HepG2 (cell line): ENCODE results near the gene BRCA1. TPM values are rescaled to one million over a fixed set of nuclear protein-coding genes. Genes with fewer than 3 reads are reported as not detected.

Source experiments
- AGO1 ChIP-seq: fragments of 200-400 bp; formaldehyde crosslinking; IDR thresholded peaks from 2 replicates; pipeline ENCODE4 v1.6.1; 2017; ENCODE audit warnings: mild to moderate bottlenecking, low read depth, low read length, moderate library complexity; ENCODE audit not compliant: poor library complexity, severe bottlenecking
- CREM ChIP-seq, 2 experiments: sonication (generic) in 1 of 2; formaldehyde crosslinking in 1 of 2; IDR thresholded peaks; 2 replicates each; pipeline versions ENCODE4 v1.4.0 to v1.6.1; 2016 to 2020; ENCODE audit warnings: antibody characterized with exemption in 1 of 2, mild to moderate bottlenecking in 1 of 2, missing genetic modification reagents in 1 of 2
- FOXJ3 ChIP-seq: sonication (generic); formaldehyde crosslinking; IDR thresholded peaks from 2 replicates; pipeline ENCODE4 v1.4.0; 2020; ENCODE audit warnings: missing genetic modification reagents, mild to moderate bottlenecking, borderline replicate concordance
- HOXA5 ChIP-seq: sonication (generic); formaldehyde crosslinking; IDR thresholded peaks from 2 replicates; pipeline ENCODE4 v1.4.0; 2020; ENCODE audit warnings: missing genetic modification reagents
- KDM4B ChIP-seq: sonication (generic); formaldehyde crosslinking; IDR thresholded peaks from 2 replicates; pipeline ENCODE4 v1.4.0; 2020; ENCODE audit warnings: missing genetic modification reagents
- NKX3-1 ChIP-seq: sonication (generic); formaldehyde crosslinking; IDR thresholded peaks from 2 replicates; pipeline ENCODE4 v1.5.0; 2020; ENCODE audit warnings: missing genetic modification reagents
- NR2F2 ChIP-seq: IDR thresholded peaks from 2 replicates; pipeline ENCODE4 v1.6.1; 2012; ENCODE audit warnings: low read depth, inconsistent platforms, borderline replicate concordance
- POLR2AphosphoS5 ChIP-seq: IDR thresholded peaks from 2 replicates; pipeline ENCODE4 v1.6.1; 2012; ENCODE audit warnings: low read depth, low read length
- RAD21 ChIP-seq: fragments of 450-650 bp; formaldehyde crosslinking; IDR thresholded peaks from 2 replicates; pipeline ENCODE4 v1.5.0; 2020; ENCODE audit warnings: mild to moderate bottlenecking
- RFX1 ChIP-seq: fragments of 450-650 bp; IDR thresholded peaks from 2 replicates; pipeline ENCODE4 v1.6.1; 2017
- SALL2 ChIP-seq: sonication (generic); formaldehyde crosslinking; IDR thresholded peaks from 2 replicates; pipeline ENCODE4 v1.8.1; 2023; ENCODE audit warnings: mild to moderate bottlenecking, missing genetic modification reagents, inconsistent platforms
- SNAPC2 ChIP-seq: sonication (generic); formaldehyde crosslinking; IDR thresholded peaks from 2 replicates; pipeline ENCODE4 v1.8.1; 2022; ENCODE audit warnings: mild to moderate bottlenecking, missing genetic modification reagents
- TAF15 ChIP-seq: fragments of 200-400 bp; formaldehyde crosslinking; IDR thresholded peaks from one replicate; pipeline ENCODE4 v1.6.1; 2018; ENCODE audit warnings: mild to moderate bottlenecking, low read depth, low read length; ENCODE audit not compliant: poor library complexity, severe bottlenecking
- ZIK1 ChIP-seq: sonication (generic); formaldehyde crosslinking; IDR thresholded peaks from 2 replicates; pipeline ENCODE4 v1.5.0; 2020; ENCODE audit warnings: mild to moderate bottlenecking, low read depth, missing genetic modification reagents, borderline replicate concordance
- ZNF263 ChIP-seq: sonication (generic); formaldehyde crosslinking; IDR thresholded peaks from 2 replicates; pipeline ENCODE4 v1.4.0; 2020; ENCODE audit warnings: missing genetic modification reagents
- ZNF274 ChIP-seq: sonication (generic); formaldehyde crosslinking; IDR thresholded peaks from 2 replicates; pipeline ENCODE4 v1.5.1; 2020; ENCODE audit warnings: mild to moderate bottlenecking, missing genetic modification reagents
- ZNF383 ChIP-seq: sonication (generic); formaldehyde crosslinking; IDR thresholded peaks from 2 replicates; pipeline ENCODE4 v1.4.0; 2020; ENCODE audit warnings: missing genetic modification reagents, mild to moderate bottlenecking, borderline replicate concordance
- ZNF432 ChIP-seq: sonication (generic); formaldehyde crosslinking; IDR thresholded peaks from 2 replicates; pipeline ENCODE4 v1.5.0; 2020; ENCODE audit warnings: missing genetic modification reagents, mild to moderate bottlenecking, borderline replicate concordance
- ZNF772 ChIP-seq: sonication (generic); formaldehyde crosslinking; IDR thresholded peaks from 2 replicates; pipeline ENCODE4 v1.5.0; 2020; ENCODE audit warnings: mild to moderate bottlenecking, missing genetic modification reagents
- ZNF883 ChIP-seq: sonication (generic); formaldehyde crosslinking; IDR thresholded peaks from 2 replicates; pipeline ENCODE4 v1.5.1; 2020; ENCODE audit warnings: mild to moderate bottlenecking, missing genetic modification reagents; ENCODE audit errors: not compliant biosample characterization
- polyA plus RNA-seq, 8 experiments: library from polyadenylated mRNA; depleted of rRNA in 3 of 8; stranded (reverse) in 7 of 8; unstranded in 1 of 8; fragments of >200 nt; fragmentation: Illumina TruSeq in 4 of 8; extraction: Trizol in 4 of 8; gene quantifications; 2 replicates each; pipeline versions ENCODE4 v1.2.1 to v1.2.3, GENCODE V29; 2011 to 2016; ENCODE audit warnings: low read depth in 4 of 8, missing spikeins in 1 of 8, mixed read lengths in 1 of 8; ENCODE audit not compliant: insufficient read depth in 1 of 8
- total RNA-seq, 5 experiments: library from RNA; depleted of rRNA; stranded (reverse); fragments of >200 nt; fragmentation: Illumina TruSeq; extraction: Trizol; gene quantifications; 2 replicates each; pipeline ENCODE4 v1.2.3, GENCODE V29; 2016; ENCODE audit warnings: low read depth in 1 of 5
- TF ChIP-seq, protein P1 (sequence below): sonication (generic); formaldehyde crosslinking; IDR thresholded peaks from 2 replicates; pipeline ENCODE4 v1.4.0; 2020; ENCODE audit warnings: mild to moderate bottlenecking, low read depth, missing genetic modification reagents
- TF ChIP-seq, protein P2 (sequence below): sonication (generic); formaldehyde crosslinking; IDR thresholded peaks from 2 replicates; pipeline ENCODE4 v1.4.0; 2020; ENCODE audit warnings: mild to moderate bottlenecking, missing genetic modification reagents, borderline replicate concordance
- TF ChIP-seq, protein P3 (sequence below): sonication (generic); formaldehyde crosslinking; IDR thresholded peaks from 2 replicates; pipeline ENCODE4 v1.8.0; 2022; ENCODE audit warnings: low read depth, missing genetic modification reagents

The BRCA1 gene
- total and polyA plus RNA-seq, 2 of the 13 experiments (the other 11 are each of a cell fraction or from before 2014, with no cell fraction given): 13.3 to 37.5 TPM

DNA sequence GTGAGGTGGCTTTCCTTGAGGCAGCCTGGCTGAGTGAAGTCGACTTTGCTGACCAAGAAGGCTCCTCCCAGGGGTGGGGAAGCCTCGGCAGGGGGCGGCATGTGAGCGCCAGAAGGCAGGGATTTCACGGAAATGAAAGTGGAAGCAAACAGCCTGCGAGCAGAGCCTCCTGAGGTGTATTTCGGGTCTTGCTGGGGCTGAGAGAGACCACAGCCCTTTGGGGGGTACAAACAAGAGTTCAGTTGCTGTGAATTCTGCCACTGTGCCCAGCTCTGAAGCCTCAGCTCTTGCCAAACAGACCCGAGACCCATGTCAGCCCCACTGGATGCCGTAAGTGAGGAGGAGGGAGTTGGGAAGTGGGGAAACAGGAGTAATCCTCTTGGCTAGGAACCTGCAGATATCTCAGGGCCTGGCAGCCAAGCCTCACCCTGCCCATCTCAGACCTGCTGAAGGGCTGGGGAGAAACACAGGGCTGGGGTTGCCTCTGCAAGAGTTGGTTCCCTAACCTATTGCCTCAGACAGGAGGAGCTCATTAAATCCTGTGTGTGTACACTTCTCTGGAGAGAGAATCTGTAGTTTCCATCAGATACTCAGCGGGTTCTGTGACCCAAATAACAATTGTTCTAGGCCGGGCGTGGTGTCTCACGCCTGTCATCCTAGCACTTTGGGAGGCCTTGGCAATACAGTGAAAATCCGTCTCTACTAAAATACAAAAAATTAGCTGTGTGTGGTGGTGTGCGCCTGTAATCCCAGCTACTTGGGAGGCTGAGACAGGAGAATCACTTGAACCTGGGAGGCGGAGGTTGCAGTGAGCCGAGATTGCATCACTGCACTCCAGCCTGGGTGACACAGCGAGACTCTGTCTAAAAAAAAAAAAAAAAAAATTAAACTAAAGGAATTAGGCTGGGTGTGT lies 118.3 kb downstream of the BRCA1 start, which contains the start of gene IFI35 (continued):
- TF ChIP-seq, protein P1, sequence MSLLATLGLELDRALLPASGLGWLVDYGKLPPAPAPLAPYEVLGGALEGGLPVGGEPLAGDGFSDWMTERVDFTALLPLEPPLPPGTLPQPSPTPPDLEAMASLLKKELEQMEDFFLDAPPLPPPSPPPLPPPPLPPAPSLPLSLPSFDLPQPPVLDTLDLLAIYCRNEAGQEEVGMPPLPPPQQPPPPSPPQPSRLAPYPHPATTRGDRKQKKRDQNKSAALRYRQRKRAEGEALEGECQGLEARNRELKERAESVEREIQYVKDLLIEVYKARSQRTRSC (CRISPR knock-in tag): no peak
- TF ChIP-seq POLR2AphosphoS5: peak; percentile 74
- TF ChIP-seq NKX3-1 (CRISPR knock-in tag): no peak
- TF ChIP-seq HOXA5 (CRISPR knock-in tag): peak; percentile 90
- no peak for TF ChIP-seq ZNF883 (CRISPR knock-in tag)
- no peak for TF ChIP-seq ZNF383
- peak; percentile 69; the same call in 1 of the 2 replicates for TF ChIP-seq ZNF772
- TF ChIP-seq ZNF432 (CRISPR knock-in tag): no peak
- TF ChIP-seq CREM (IDR thresholded peaks at IDR 0.05): peak; percentile 6; the same call in 1 of the 2 replicates
- TF ChIP-seq CREM (CRISPR knock-in tag; IDR thresholded peaks at IDR 0.05): no peak
- TF ChIP-seq TAF15: no peak
- no peak for TF ChIP-seq FOXJ3
- TF ChIP-seq KDM4B (CRISPR knock-in tag): no peak
- peak; percentile 88 for TF ChIP-seq RAD21 (CRISPR knock-in tag)
- TF ChIP-seq, protein P2, sequence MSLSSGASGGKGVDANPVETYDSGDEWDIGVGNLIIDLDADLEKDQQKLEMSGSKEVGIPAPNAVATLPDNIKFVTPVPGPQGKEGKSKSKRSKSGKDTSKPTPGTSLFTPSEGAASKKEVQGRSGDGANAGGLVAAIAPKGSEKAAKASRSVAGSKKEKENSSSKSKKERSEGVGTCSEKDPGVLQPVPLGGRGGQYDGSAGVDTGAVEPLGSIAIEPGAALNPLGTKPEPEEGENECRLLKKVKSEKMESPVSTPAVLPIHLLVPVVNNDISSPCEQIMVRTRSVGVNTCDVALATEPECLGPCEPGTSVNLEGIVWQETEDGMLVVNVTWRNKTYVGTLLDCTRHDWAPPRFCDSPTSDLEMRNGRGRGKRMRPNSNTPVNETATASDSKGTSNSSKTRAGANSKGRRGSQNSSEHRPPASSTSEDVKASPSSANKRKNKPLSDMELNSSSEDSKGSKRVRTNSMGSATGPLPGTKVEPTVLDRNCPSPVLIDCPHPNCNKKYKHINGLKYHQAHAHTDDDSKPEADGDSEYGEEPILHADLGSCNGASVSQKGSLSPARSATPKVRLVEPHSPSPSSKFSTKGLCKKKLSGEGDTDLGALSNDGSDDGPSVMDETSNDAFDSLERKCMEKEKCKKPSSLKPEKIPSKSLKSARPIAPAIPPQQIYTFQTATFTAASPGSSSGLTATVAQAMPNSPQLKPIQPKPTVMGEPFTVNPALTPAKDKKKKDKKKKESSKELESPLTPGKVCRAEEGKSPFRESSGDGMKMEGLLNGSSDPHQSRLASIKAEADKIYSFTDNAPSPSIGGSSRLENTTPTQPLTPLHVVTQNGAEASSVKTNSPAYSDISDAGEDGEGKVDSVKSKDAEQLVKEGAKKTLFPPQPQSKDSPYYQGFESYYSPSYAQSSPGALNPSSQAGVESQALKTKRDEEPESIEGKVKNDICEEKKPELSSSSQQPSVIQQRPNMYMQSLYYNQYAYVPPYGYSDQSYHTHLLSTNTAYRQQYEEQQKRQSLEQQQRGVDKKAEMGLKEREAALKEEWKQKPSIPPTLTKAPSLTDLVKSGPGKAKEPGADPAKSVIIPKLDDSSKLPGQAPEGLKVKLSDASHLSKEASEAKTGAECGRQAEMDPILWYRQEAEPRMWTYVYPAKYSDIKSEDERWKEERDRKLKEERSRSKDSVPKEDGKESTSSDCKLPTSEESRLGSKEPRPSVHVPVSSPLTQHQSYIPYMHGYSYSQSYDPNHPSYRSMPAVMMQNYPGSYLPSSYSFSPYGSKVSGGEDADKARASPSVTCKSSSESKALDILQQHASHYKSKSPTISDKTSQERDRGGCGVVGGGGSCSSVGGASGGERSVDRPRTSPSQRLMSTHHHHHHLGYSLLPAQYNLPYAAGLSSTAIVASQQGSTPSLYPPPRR (CRISPR knock-in tag): peak; percentile 24; the same call in 1 of the 2 replicates
- no peak for TF ChIP-seq RFX1
- no peak for TF ChIP-seq NR2F2
- no peak; the same call in 1 of the 2 replicates for TF ChIP-seq SALL2
- no peak; the same call in 1 of the 2 replicates for TF ChIP-seq ZNF274 (CRISPR knock-in tag)
- peak; percentile 81 for TF ChIP-seq ZNF263 (CRISPR knock-in tag)
- no peak for TF ChIP-seq AGO1
- TF ChIP-seq, protein P3, sequence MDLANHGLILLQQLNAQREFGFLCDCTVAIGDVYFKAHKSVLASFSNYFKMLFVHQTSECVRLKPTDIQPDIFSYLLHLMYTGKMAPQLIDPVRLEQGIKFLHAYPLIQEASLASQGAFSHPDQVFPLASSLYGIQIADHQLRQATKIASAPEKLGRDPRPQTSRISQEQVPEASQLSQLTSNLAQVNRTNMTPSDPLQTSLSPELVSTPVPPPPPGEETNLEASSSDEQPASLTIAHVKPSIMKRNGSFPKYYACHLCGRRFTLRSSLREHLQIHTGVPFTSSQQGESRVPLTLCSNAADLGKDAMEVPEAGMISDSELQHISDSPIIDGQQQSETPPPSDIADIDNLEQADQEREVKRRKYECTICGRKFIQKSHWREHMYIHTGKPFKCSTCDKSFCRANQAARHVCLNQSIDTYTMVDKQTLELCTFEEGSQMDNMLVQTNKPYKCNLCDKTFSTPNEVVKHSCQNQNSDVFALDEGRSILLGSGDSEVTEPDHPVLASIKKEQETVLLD (CRISPR knock-in tag): no peak
- no peak for TF ChIP-seq SNAPC2 (CRISPR knock-in tag)
- no peak for TF ChIP-seq ZIK1 (CRISPR knock-in tag)
